HG03108 (cell line): ENCODE results near the gene PTGDS.

Experiments
- ATAC-seq: cut with Tn5 transposase; IDR thresholded peaks from one replicate; pipeline ENCODE4 v1.9.1; 2021; ENCODE audit warnings: moderate library complexity; ENCODE audit not compliant: unreplicated experiment

The PTGDS gene

GRCh38 chr9:137020771-137021567 is 43.7 kb downstream of the PTGDS start:
- no peak for ATAC-seq

DNA sequence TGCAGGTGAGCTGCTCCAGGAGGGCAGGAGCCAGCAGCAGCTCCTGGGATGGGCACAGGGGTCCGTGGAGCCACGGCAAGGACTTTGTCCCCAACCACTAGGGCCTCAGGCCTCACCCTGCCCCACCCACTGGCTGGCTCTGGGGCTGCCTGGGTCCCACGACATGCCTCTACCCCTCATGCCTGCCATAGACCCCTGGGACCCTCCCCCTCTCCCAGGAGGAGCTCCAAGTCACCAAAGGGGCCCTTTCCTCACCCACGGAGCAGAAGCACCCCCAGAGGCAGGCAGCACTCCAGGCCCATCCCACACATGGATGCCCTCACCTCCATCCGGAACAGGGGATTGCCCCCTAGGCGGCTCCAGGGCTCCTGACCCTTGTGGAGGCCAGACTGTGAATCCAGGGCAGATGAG is 44.3 kb downstream of the PTGDS start:
- no peak for ATAC-seq

DNA sequence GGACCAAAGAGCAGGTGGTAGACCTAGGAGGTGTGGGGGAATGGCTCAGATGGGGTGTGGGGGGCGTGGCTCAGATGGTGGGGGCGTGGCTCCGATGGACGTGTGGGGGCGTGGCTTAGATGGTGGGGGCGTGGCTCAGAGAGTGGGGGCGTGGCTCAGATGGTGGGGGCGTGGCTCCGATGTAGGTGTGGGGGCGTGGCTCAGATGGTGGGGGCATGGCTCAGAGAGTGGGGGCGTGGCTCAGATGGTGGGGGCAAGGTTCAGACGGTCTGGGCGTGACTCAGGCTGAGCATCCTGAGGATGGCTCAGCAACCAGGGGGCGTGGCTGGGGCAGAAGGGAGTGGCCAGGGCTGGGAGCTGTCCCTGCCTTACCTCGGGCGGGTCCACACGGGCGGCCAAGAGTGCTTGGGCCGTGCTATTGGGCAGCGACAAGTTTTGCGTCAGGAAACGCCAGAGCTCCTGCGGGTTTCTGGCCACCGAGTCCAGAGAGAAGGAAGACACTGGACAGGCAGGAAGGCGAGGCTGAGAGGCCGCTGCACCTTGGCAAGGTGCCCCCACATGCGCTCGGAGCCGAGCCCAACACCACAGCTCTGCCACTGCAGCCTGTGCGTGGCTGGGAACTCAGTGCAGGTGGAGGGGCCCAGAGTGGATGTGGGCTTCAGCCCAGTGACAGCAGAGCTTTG is 44.8 kb downstream of the PTGDS start:
- ATAC-seq, result no peak

- no peak for ATAC-seq
Observed at GRCh38 chr9:137022662-137023008, 45.3 kb downstream of the PTGDS start.

- ATAC-seq, result no peak
Observed at GRCh38 chr9:137023157-137023556, 45.9 kb downstream of the PTGDS start.

- no peak for ATAC-seq
Observed at GRCh38 chr9:137023583-137023991, 46.3 kb downstream of the PTGDS start.

GRCh38 chr9:137025517-137025966 is 48.2 kb downstream of the PTGDS start:
- no peak for ATAC-seq

DNA sequence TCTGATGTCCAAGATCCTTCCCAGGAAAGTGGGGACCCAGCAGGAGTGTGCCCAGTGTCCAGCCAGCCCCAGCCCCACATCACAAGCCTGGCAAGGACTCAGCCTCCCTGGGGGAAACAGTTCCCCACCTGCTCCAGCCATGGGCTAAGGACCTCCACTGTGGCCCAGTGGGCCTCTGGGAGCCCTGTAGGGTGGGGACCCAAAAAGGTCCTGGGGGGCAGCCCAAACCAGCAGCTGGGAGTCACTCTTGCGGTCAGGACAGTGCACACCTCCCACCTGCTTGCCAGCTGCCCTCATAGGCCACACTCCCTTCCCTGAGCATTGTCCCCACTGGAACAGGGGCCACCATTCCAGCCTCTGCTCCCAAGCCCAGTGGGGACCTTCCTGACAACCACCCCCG is 49.1 kb downstream of the PTGDS start:
- ATAC-seq, result no peak

GRCh38 chr9:137026828-137027227 is 49.5 kb downstream of the PTGDS start:
- no peak for ATAC-seq

- no peak for ATAC-seq
Observed at GRCh38 chr9:137027369-137028262, 50.3 kb downstream of the PTGDS start, which contains the start of gene ABCA2. TSS of gene ABCA2 (minus strand) at chr9:137028237. CDS start at chr9:137028140, 97 bp downstream.

- peak; percentile 13 for ATAC-seq
Observed at GRCh38 chr9:137028263-137029057, 51.2 kb downstream of the PTGDS start.

DNA sequence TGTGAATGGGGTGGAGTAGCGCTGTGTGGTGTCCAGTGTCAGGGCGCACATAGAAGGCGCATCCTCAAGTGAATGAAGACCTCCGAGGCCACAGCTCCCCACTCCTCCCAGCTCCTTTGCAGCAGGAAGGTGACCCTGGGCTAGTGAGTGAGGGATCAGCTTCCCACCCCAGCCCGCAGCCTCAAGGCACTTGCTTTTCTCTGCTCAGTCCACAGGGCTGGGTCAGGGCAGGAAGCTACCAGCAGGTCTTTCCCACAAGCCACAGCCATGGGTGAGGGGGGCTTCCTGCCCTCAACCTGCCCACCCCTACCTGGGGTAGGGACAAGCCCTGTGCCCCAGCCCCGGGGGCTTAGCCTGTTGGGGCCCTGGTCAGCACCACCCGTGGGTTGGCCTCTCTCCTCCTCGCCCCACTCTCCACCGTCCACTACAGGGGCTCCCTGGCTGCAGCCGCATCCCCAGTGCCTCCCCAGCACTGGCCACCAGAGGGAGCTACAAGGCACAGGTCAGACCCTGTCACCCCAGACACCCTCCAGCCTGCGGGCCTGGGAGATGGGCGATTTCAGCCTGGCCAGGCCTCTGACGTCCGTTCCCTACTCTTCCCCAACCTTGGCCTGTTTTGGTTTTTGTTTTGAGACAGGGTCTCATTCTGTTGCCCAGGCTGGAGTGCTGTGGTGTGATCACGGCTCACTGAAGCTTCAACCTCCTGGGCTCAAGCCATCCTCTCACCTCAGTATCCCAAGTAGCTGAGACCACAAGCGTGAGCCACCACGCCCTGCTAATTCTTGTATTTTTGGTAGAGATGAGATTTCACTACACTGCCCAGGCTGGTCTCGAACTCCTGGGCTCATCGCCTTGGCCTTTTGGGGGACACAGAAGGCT is 52.0 kb downstream of the PTGDS start:
- ATAC-seq, result peak; percentile 31

GRCh38 chr9:137030006-137030405 is 52.7 kb downstream of the PTGDS start:
- no peak for ATAC-seq

DNA sequence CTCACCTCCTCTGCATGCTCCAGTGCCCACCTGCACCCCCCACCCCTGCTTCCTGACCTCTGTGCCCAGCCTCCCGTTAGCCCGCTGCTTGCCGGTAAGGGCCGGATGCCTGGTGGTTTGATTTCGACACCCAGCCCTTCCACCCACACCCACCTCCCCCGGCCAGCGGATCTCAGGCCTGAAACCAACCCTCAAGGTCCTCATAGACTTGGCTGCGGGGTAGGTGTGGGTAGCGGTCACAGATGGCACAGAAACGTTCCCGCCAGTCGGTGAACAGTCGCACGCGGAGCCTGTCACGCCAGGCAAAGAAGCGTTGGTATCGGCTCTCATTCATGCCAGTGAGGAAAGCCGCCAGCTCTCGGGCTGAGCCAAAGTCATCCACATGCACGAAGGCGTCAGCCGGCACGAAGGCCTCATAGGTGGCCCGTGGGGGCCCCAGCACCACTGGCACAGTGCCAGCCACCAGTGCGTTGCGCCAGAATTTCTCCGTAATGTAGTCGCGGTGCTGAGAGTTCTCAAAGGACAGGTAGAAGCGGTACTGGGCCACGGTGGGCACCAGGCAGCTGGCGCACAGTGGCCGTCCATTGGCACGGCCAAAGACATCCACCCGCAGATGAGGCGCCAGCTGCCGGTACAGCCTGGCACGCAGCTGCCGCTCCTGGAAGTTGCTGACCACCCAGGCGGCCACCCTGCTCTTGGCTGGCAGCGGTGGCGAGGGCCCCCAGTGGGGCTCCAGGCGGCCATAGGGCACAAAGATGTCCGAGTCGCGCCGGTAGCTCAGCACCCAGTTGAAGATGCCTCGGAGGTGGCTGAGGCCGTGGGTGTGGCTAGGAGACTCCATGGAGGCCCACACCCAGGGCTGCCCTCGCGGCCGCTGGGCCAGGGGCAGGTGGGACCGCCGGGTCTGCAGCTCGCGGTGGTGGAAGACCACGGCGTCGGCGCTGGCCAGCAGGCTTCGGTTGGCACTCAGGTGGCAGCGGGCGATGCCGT is 53.5 kb downstream of the PTGDS start:
- ATAC-seq, result no peak
